K562 (cell line): ENCODE data around the gene TMEM100. TPM values are rescaled to one million over a fixed set of nuclear protein-coding genes. Genes with fewer than 3 reads are reported as not detected.

Experiments used
- ARID2 ChIP-seq: fragments of 450-650 bp; IDR thresholded peaks from 2 replicates; pipeline ENCODE4 v1.6.1; 2017; ENCODE audit warnings: antibody characterized with exemption, mild to moderate bottlenecking
- ARID3A ChIP-seq: IDR thresholded peaks from 2 replicates; pipeline ENCODE4 v1.6.1; 2012; ENCODE audit warnings: low read depth, low read length, improper control_type of control experiment, borderline replicate concordance
- ARID3B ChIP-seq: fragments of 250-450 bp; sonication (Bioruptor Pico); IDR thresholded peaks from 2 replicates; pipeline ENCODE4 v1.4.0; 2020; ENCODE audit warnings: borderline replicate concordance
- CTCFL ChIP-seq: IDR thresholded peaks from 2 replicates; pipeline ENCODE4 v1.6.1; 2011; ENCODE audit warnings: borderline replicate concordance, low read depth, mild to moderate bottlenecking, moderate library complexity, low read length; ENCODE audit not compliant: insufficient read depth, poor library complexity, severe bottlenecking
- CUX1 ChIP-seq: fragments of 200-800 bp; sonication (Bioruptor generic); IDR thresholded peaks from 2 replicates; pipeline ENCODE4 v1.6.1; 2016; ENCODE audit warnings: missing genetic modification characterization, missing compliant biosample characterization
- E2F3 ChIP-seq: fragments of 250-450 bp; sonication (Bioruptor Pico); IDR thresholded peaks from 2 replicates; pipeline ENCODE4 v1.4.0; 2020; ENCODE audit warnings: mild to moderate bottlenecking
- EP400 ChIP-seq: fragments of 450-650 bp; IDR thresholded peaks from 2 replicates; pipeline ENCODE4 v1.6.1; 2017; ENCODE audit warnings: antibody characterized with exemption, mild to moderate bottlenecking, moderate library complexity
- MEF2A ChIP-seq: IDR thresholded peaks from 2 replicates; pipeline ENCODE4 v1.6.1; 2011; ENCODE audit warnings: low read depth, mild to moderate bottlenecking, low read length, moderate library complexity; ENCODE audit not compliant: control insufficient read depth
- RAD21 ChIP-seq, 2 experiments: fragments of 250-450 bp in 1 of 2; fragments of 450-650 bp in 1 of 2; sonication (Bioruptor Pico) in 1 of 2; formaldehyde crosslinking in 1 of 2; IDR thresholded peaks in 1 of 2; conservative IDR thresholded peaks in 1 of 2; 2 replicates each; pipeline versions ENCODE4 v1.4.0 to v1.8.0; 2020 to 2022; ENCODE audit warnings: mild to moderate bottlenecking in 2 of 2, moderate library complexity in 1 of 2
- ZNF384 ChIP-seq: IDR thresholded peaks from 2 replicates; pipeline ENCODE4 v1.6.1; 2012; ENCODE audit warnings: low read depth, low read length, improper control_type of control experiment
- polyA plus RNA-seq, 8 experiments: library from polyadenylated mRNA; depleted of rRNA in 4 of 8; stranded (reverse) in 5 of 8; unstranded in 3 of 8; fragments of >200 nt; fragmentation: Nextera tagmentation in 2 of 8; fragmentation: Illumina TruSeq in 1 of 8; extraction: Ambion mirVana in 2 of 8; extraction: Trizol in 1 of 8; gene quantifications; 2 replicates each; pipeline versions ENCODE4 v1.2.1 to v1.2.3, GENCODE V29; 2011 to 2014; ENCODE audit warnings: inconsistent platforms in 1 of 8, missing spikeins in 1 of 8
- total RNA-seq, 7 experiments: library from RNA; depleted of rRNA in 6 of 7; stranded (reverse); fragments of >200 nt in 6 of 7; fragmentation: Illumina TruSeq in 2 of 7; extraction: Trizol in 2 of 7; gene quantifications; 2 replicates each; pipeline versions ENCODE4 v1.2.1 to v1.2.3, GENCODE V29; 2011 to 2021; ENCODE audit warnings: low replicate concordance in 1 of 7
- TF ChIP-seq, protein P1 (sequence below): fragments of 450-650 bp; formaldehyde crosslinking; IDR thresholded peaks from 2 replicates; pipeline ENCODE4 v1.4.0; 2020; ENCODE audit warnings: mild to moderate bottlenecking, moderate library complexity

The TMEM100 gene
- total and polyA plus RNA-seq, 9 of the 15 experiments (the other 6 are each of a cell fraction or from before 2014, with no cell fraction given): 0.12 to 0.50 (median 0.19) TPM

- TF ChIP-seq ARID3B (CRISPR knock-in tag): no peak
- peak; percentile 63; the same call in 1 of the 2 replicates for TF ChIP-seq ARID3A
- TF ChIP-seq CTCFL: no peak
- no peak for TF ChIP-seq EP400
- peak; percentile 86 to 90 for TF ChIP-seq RAD21 (CRISPR knock-in tag; conservative IDR thresholded peaks at IDR 0.05 in 1 of 2, IDR thresholded peaks at IDR 0.05 in 1 of 2)
- TF ChIP-seq MEF2A: no peak
- no peak for TF ChIP-seq E2F3 (CRISPR knock-in tag)
- TF ChIP-seq, protein P1, sequence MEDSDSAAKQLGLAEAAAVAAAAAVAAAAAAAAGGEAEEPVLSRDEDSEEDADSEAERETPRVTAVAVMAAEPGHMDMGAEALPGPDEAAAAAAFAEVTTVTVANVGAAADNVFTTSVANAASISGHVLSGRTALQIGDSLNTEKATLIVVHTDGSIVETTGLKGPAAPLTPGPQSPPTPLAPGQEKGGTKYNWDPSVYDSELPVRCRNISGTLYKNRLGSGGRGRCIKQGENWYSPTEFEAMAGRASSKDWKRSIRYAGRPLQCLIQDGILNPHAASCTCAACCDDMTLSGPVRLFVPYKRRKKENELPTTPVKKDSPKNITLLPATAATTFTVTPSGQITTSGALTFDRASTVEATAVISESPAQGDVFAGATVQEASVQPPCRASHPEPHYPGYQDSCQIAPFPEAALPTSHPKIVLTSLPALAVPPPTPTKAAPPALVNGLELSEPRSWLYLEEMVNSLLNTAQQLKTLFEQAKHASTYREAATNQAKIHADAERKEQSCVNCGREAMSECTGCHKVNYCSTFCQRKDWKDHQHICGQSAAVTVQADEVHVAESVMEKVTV: peak; percentile 81
- TF ChIP-seq ZNF384: 0 out of 2 replicates have a peak, but pooled peaks have one; percentile 34
- TF ChIP-seq ARID2: peak; percentile 52; the same call in 1 of the 2 replicates
- TF ChIP-seq CUX1 (CRISPR knock-in tag): peak; percentile 50; the same call in 1 of the 2 replicates
Measured at GRCh38 chr17:55770196-55770870, 47.7 kb upstream of the TMEM100 start (continued).
